DND-41 (cell line): ENCODE data around the gene TUBGCP4.

Experiments
- ATAC-seq: fragments of 200-7000 bp; cut with Tn5 transposase; 3 replicates; pipeline ENCODE4 v1.9.1; 2021; ENCODE audit warnings: low read depth; ENCODE audit not compliant: insufficient read depth
- DNase-seq: peaks from one replicate; pipeline ENCODE4 v3.0.0-alpha.2; 2020
- H2AFZ ChIP-seq: 2 replicates; pipeline ENCODE4 v1.6.0; 2012; ENCODE audit warnings: low read depth, low read length
- H3K27ac ChIP-seq: 2 replicates; pipeline ENCODE4 v1.5.1; 2012; ENCODE audit warnings: low read length, inconsistent platforms
- H3K27me3 ChIP-seq: fragments of 200-600 bp; sonication (generic); 2 replicates; pipeline ENCODE4 v1.6.0; 2012; ENCODE audit warnings: low read length, mild to moderate bottlenecking, inconsistent platforms; ENCODE audit not compliant: insufficient read depth, poor library complexity
- H3K36me3 ChIP-seq: 2 replicates; pipeline ENCODE4 v1.5.1; 2012; ENCODE audit warnings: low read length, inconsistent platforms; ENCODE audit not compliant: insufficient read depth
- H3K4me1 ChIP-seq: 2 replicates; pipeline ENCODE4 v1.5.1; 2012; ENCODE audit warnings: mild to moderate bottlenecking, low read length; ENCODE audit not compliant: insufficient read depth
- H3K4me2 ChIP-seq: 2 replicates; pipeline ENCODE4 v1.6.0; 2012; ENCODE audit warnings: mild to moderate bottlenecking, moderate library complexity, low read length, inconsistent platforms; ENCODE audit not compliant: insufficient read depth
- H3K4me3 ChIP-seq, 2 experiments: fragments of 200-600 bp in 1 of 2; shearing (Covaris generic) in 1 of 2; 2 replicates each; pipeline ENCODE4 v1.5.1; 2012 to 2016; ENCODE audit warnings: inconsistent platforms in 2 of 2, low read length in 2 of 2, mild to moderate bottlenecking in 2 of 2, low read depth in 1 of 2, moderate library complexity in 1 of 2
- H3K79me2 ChIP-seq: 2 replicates; pipeline ENCODE4 v1.6.0; 2012; ENCODE audit warnings: low read length, inconsistent platforms; ENCODE audit not compliant: insufficient read depth
- H3K9ac ChIP-seq: 2 replicates; pipeline ENCODE4 v1.6.0; 2012; ENCODE audit warnings: low read depth, mild to moderate bottlenecking, inconsistent platforms, low read length, moderate library complexity
- H3K9me3 ChIP-seq: 2 replicates; pipeline ENCODE4 v1.5.1; 2012; ENCODE audit warnings: low read length, moderate library complexity, mild to moderate bottlenecking, inconsistent platforms; ENCODE audit not compliant: insufficient read depth, severe bottlenecking
- H4K20me1 ChIP-seq: 2 replicates; pipeline ENCODE4 v1.6.0; 2012; ENCODE audit warnings: low read length; ENCODE audit not compliant: insufficient read depth
- CTCF ChIP-seq: IDR thresholded peaks from 2 replicates; pipeline ENCODE4 v1.5.1; 2012; ENCODE audit warnings: borderline replicate concordance, low read length, moderate library complexity, mild to moderate bottlenecking; ENCODE audit not compliant: poor library complexity, severe bottlenecking; ENCODE audit errors: extremely low read depth
- EZH2 ChIP-seq: IDR thresholded peaks from 3 replicates; pipeline ENCODE4 v1.6.1; 2012; ENCODE audit warnings: borderline replicate concordance, low read depth, mild to moderate bottlenecking, moderate library complexity, low read length, inconsistent platforms; ENCODE audit not compliant: severe bottlenecking

The TUBGCP4 gene

DNA sequence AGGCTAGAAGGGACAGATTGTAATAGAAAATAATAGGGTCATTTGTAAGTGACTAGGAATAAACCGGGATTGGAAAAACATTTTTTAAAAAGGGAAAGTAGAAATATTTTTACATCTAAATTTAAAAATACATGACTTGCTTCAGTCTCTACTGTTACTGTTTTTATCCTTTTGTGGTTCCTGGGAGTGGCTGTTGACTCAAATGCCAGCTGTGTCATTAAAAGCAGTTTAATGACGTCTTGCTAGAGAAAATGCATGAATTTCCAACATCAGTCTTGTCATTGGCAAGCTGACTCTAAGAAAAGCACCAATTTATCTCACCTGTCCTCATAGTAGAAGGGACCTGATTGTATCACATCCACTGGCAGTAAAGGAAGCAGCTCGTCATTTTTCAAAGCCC is 23.8 kb upstream of the TUBGCP4 start:
- DNase-seq (no peak), ATAC-seq (no peak)
- H3K36me3 ChIP-seq: peaks cover 54% of the 10 kb centered on the region
- no peaks in the 10 kb centered on the region for H3K27me3 ChIP-seq
- no peaks in the 10 kb centered on the region for H3K4me1 ChIP-seq
- H3K9me3 ChIP-seq: no peaks in the 10 kb centered on the region
- no peak overlapping the region for H3K4me3 ChIP-seq
- H3K4me2 ChIP-seq: no peak overlapping the region
- TF ChIP-seq CTCF (no peak), EZH2 (no peak)
- no peak overlapping the region for H2AFZ ChIP-seq
- no peaks in the 10 kb centered on the region for H4K20me1 ChIP-seq
- no peak overlapping the region for H3K9ac ChIP-seq
- H3K27ac ChIP-seq: no peak overlapping the region
- no peaks in the 10 kb centered on the region for H3K79me2 ChIP-seq

- no peak overlapping the region for H3K4me3 ChIP-seq
- H3K4me1 ChIP-seq: no peaks in the 10 kb centered on the region
- no peaks in the 10 kb centered on the region for H3K79me2 ChIP-seq
- no peak overlapping the region for H2AFZ ChIP-seq
- no peaks in the 10 kb centered on the region for H3K27me3 ChIP-seq
- no peaks in the 10 kb centered on the region for H4K20me1 ChIP-seq
- H3K36me3 ChIP-seq: peaks cover 41% of the 10 kb centered on the region
- TF ChIP-seq CTCF: no peak
- TF ChIP-seq EZH2: no peak
- no peak overlapping the region for H3K4me2 ChIP-seq
- no peak overlapping the region for H3K27ac ChIP-seq
- H3K9ac ChIP-seq: no peak overlapping the region
- ATAC-seq (no peak), DNase-seq (no peak)
- no peaks in the 10 kb centered on the region for H3K9me3 ChIP-seq
Measured at GRCh38 chr15:43352693-43353382, 18.1 kb upstream of the TUBGCP4 start.

DNA sequence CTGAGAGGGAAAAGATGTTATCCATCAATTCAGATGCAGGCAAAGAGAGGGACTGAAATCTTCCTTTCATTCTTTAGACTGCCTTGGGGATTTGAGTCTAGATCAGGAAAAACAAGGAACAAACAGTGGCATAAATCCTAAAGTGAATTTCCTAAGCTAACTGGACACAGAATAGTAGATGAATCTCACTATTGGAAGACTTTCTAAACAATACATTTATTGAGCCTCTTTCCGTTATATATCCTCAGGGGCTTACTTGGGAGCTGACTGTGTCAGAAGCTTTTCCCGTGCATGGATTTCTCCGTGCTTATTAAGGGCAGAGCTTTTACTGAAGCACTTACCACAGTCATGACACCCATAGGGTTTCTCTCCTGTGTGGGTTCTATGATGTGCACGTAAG is 10.1 kb upstream of the TUBGCP4 start:
- Histone ChIP-seq H3K4me3 (no peak overlapping the region), H3K4me2 (no peak overlapping the region), H3K4me1 (peaks cover 18% of the 10 kb centered on the region), H3K27ac (no peak overlapping the region), H3K36me3 (peaks cover 68% of the 10 kb centered on the region), H4K20me1 (no peaks in the 10 kb centered on the region), H3K79me2 (peaks cover 3% of the 10 kb centered on the region; the same call in 1 of the 2 replicates), H3K9me3 (peaks cover 19% of the 10 kb centered on the region), H3K9ac (no peak overlapping the region), H2AFZ (no peak overlapping the region), H3K27me3 (no peaks in the 10 kb centered on the region)
- no peak for TF ChIP-seq CTCF
- no peak for TF ChIP-seq EZH2
- ATAC-seq: no peak
- DNase-seq: no peak
